ENCODE results near the gene MESD.

MESD gene

DNA sequence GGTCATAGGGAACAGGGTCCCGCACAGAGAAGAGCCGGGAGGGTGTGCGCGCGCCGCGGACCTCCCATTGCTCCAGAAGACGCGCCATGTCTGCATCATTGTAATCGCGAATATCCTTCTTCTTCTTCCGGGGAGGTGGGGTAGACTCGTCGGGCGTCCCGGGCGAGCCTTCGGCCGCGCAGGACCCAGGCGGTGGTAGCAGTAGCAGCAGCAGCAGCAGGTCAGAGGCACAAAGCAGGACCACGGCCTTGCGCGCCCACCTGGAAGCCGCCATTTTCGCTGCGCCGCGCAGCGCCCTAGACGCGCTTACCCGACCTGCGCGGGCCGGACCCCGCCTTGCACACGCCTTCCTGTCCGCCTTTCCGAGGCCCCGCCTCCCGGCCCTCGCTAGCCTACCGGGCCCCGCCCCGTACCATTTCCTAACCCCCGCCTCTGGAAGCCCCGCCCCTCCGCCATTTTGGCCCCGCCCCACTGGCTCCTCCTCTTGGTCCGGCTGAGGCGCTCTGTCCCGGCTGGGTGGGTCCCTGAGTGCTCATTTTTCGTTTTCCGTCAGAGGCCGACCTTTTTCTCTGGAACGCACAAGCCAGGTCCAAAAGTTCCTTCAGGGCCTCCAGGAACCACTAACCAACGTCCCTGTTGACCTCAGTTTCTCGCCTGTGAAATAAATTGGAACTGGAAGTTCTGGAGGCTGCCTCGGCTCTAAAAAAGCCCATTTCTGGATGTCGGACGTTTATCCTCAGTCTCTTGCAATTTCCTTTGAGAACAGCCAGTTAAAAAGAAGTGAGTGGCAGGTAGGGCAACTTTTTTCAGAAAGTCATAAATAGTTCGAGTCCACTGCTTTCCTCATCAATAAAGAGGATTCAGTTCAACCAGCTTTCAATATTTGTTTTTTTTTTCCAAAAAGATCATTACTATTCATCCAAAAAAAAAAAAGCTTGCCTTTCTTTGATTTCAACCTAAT lies at the start of gene MESD:
Gene MESD, minus strand, starts transcription at position 302 of the 961 bp plus-strand sequence. Its CDS starts 28 bp downstream, at position 274.
- DNase-seq = peak; percentile 95 to 98 (median 96)

DNA sequence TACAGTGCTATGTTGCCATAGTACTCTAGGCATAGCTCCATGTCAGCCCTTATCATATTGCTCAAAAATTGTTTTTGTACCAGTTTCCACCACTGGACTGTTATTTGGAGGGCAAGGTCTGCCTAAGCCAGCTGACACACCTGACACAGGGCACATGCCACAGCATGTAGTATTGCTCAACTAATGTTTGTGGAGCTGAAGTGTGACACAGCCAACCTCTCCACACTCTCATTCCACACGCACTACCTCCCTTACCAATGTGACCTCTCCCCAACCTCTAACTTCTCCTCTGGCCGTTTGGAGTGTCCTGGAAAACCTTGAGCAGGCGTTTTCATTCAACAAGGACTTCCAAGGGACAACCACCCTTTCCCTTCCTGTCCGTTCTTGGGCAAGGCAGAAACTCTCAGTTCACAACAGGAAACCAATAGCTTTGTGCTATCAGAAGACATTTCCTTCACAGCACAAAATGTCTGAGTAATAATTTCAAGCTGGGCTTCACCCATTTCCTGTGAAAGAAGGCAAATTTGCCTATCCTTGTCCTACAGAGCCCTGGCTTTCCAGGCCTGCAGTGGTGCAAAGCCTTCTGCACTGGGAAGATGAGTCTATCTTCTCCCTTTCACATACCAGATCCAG lies 49.5 kb upstream of the MESD start:
- no peak for DNase-seq

DNA sequence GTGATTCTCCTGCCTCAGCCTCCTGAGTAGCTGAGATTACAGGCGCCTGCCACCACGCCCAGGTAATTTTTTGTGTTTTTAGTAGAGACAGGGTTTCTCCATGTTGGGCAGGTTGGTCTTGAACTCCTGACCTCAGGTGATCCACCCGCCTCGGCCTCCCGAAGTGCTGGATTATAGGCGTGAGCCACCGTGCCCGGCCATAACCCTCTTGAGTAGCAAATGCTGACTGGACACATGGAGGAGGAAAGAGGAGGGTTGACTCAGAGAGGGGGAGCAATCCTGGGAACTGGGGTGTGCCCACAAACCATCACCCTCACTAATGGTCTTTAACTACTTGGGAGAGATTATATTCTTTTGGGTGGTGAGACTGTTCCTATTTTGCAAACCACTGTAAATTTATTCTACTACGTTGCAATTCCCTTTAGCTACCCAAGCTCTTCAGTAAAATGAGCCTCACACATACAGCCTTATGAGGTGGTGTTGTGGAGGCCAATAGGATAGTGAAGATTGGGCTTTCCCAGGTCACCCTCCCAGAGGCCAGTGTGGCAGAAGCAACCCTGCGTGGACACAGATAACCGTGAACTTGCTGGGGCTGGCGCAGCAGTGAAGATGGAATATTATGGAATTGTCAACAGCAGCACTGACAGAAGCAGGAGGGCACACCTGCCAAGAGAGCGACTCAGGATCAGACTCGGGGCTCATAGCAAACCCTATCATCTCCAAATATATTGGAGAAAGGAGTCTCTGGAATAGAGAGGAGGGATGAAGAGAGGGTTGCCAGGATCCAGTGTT lies 48.5 kb upstream of the MESD start:
- no peak for DNase-seq

DNA sequence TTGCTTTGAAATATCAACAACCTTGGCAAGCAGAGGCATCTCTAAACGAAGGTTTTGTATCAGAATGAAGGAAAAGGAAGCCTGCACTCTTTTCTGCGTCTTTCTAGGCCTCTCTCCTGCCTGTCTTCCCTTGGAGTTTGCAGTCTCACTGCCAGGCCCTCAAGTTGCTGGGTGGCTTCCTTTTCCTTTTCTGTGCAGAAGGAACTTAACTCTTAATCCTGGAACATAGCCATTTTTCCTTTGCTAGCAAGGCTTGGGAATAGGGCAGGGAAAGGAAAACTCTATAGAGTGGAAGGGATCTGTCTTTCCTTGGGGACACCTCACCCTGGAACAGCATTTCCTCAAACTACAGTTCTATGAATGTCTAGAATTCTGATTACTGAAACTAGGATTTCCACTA lies 43.9 kb upstream of the MESD start:
- DNase-seq = no peak

DNA sequence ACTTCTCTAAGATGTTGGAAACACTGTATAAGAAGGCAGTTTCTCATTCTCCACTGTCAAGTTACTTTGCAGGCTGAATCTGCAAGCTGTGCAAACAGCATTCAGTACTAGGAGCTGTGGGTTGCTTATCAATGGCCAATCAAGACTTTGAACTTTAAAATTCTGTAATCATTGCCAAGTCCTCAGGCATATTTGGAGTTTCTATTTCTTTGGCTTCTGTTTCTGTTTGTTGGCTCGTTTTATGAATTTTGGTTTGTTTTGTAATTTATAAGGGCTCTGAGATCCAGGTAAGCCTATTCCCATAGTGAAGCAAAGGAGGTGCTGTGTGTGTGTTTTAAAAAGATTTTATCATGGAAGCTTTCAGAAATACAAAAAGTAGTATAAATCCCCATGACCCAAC lies 43.2 kb upstream of the MESD start:
- DNase-seq = no peak

DNA sequence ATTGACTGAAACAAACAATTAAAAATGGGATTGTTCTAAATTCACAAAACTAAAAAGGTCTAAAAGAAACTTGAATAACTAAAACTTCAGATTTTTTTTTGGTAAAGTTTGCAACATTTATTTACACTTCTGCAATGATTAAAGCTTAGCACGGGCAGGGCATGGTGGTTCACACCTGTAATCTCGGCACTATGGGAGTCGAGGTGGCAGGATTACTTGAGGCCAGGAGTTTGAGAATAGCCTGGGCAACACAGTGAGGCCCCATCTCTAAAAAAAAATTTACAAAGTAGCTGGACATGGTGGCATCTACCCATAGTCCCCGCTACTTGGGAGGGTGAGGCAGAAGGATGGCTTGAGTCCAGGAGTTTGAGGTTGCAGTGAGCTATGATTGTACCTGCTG lies 42.7 kb upstream of the MESD start:
- DNase-seq = no peak

DNA sequence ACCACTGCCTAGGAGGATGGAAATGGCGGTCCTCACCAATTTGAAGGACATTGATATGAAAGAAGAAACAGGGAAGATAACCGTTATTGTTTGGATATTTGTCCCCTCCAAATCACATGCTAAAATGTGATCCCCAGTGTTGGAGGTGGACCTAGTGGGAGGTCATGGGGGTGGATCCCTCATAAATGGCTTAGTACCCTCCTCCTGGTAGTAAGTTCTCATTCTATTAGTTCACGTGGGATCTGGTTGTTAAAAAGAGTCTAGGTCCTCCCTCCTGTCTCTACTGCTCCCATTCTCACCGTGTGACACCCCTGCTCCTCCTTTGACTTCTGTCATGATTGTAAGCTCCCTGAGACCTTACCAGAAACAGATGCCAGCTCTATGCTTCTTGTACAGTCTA lies 41.6 kb upstream of the MESD start:
- no peak for DNase-seq

DNA sequence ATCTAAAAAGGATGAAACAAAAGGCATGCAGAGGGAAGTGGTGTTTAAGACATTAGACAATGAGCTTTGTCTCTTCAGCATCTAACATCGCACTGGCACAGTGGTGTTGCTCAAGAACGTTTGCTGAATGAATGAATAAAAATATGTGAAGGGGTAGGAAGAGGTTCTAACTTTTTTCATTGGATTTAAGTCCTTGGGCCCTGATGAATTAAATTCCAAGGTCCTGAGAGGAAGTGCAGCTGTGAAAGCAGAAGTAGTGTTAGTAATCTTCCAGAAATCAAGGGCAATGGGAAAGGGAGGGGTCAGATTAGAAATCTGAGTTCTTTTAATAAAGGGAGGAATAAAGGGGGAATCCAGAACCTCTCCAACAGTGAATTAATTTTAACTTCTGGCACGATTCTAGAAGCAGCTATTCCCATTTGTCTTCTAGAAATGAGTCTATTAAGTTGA lies 40.7 kb upstream of the MESD start:
- DNase-seq = no peak

DNA sequence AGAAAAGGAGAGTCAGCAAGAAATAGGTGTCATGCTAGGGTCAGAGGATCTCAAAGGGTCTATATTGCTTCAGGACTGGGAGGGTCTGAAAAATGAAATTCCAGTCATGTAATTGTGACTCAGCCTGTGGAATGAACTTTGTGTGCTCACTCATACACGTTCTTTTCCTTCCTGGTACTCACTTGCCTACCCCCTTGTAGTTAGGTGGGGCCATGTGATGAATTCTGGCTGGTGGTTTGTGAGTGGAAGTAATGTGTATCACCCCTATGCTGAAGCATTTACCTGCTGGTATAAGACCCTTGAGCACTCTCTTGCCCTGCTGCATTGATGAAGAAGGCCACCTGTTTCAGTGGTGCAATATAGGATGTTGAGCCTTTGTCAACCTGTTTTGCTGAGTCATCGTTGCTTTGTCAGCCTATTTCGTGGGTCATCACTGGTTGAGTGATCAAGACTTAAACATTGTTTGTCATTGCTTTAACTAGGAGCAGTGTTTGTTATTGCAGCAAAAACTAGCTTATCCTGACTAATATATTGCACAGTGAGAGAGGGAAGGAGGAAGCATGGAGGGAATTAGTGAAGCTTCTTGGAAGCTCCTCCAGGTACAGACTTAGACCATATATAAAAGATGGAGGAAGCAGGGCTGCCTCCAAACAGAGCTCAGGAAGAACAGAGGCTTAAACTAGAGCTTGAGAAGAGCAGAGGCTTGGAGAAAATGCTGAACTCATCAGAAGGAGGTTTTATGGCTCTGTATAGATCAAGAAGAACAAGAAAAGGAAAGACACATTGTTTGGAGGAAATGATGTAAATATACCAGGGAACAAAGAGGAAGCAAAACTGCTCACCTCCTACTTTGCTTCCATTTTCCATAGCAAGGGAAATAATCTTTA lies 40.0 kb upstream of the MESD start:
- DNase-seq = no peak

DNA sequence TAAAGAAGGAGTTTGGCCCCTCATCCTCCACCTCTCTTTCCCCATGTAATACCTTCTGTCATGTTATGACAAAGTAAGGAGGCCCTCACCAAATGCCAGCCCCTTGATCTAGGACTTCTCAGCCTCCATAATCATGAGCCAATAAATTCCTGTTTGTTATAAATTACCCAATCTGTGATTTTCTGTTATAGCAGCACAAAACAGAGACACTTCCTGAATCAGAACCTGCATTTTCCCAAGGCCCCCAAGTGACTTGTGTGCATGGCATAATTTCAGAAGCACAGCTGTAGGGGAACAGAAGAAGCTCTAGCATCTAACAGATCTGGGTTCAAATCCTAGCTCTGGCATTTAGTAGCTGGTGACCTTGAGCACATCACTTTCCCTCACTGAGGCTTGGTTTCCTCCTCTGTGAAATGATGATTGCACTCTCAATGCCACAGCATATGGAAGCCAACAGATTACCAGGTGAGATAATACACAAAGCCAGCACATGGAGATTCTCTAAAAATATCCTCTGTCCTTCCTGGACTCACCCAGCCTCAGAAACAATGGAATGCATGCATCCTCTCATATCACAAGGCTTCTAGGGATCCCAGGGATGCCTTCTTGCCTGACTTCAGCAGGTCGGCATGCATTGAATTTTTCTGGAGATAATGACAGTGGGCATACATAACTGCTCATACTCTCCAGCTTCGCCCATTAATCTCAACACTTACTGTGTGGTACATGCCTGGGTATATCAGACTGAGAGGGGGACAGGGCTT lies 37.4 kb upstream of the MESD start:
- DNase-seq = no peak

DNA sequence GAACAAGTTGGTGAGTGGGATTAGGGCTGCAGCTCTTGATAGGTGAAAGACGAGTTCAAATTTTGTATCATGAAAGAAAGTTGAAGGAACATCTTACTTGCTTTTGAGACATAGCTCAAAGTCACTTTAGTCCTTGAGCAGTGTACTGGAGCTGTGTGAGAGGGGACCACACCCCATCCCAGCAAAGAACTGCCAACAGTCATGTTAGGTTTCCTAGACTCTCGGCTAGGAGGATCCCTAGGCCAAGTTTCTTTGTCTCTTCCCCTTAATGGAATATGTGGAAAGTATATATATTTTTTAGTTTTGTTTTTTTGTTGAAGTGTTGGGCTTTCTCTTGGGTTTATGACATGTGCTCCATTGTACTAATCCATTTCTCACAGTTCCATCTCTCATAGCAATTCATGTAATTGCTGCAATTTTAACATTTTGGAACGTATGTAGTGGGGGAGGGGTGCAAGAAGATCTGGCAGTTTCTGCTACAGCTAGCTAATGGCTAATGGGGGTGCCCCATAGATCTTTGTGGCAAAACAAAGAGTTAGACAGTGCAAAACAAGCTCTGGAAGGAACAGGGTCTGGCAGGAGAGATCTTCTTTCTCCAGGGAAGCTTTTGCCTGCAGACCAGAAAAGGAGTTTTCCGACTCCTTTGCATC lies 36.2 kb upstream of the MESD start:
- DNase-seq = no peak

DNA sequence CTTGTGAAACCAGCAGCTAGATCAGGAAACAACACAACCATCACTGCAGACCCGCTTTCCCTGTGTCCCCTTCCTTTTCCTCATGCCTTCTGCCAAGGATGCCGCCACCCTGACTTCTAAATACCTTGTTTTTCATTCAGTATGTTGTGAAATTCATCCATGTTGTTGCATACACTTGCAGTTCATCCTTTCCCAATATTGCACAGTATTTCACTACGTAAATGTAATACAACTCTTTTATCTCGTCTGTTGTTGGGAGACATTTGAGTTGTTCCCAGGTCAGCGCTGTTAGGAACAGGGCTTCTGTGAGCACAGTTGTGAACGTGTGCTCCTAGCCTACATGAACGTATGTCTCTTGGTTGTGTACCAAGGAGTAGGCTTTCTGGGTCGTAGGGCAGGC lies 35.3 kb upstream of the MESD start:
- DNase-seq = no peak

DNA sequence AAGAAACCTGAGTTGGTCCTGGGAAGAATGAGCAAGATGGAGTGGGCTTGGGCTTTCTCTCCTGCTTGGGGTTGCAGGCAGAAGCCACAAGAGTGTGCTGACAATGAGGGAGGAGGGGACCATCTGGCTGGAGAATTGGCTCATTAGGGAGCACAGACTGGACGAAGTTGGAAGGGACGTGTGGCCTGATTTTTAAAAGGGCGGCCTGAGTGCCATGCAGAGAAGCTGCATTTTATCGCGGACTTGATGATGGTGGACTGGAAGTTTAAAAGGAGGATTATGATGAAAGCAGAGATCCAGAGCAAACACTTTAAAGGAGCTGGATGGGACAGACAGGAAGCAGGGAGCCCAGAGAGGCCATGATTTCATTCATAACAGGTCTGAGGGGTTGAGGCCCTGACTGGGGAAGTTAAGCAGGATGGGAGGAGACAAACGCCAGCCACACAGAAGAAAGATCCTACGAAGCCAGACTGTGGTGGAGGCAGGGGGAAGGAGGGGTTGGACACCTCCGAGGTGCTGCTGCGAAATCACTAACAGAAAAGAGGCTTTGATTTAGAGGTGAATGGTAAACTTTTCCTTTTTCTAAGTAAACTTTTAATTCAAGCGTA lies 34.8 kb upstream of the MESD start:
- DNase-seq = no peak

DNA sequence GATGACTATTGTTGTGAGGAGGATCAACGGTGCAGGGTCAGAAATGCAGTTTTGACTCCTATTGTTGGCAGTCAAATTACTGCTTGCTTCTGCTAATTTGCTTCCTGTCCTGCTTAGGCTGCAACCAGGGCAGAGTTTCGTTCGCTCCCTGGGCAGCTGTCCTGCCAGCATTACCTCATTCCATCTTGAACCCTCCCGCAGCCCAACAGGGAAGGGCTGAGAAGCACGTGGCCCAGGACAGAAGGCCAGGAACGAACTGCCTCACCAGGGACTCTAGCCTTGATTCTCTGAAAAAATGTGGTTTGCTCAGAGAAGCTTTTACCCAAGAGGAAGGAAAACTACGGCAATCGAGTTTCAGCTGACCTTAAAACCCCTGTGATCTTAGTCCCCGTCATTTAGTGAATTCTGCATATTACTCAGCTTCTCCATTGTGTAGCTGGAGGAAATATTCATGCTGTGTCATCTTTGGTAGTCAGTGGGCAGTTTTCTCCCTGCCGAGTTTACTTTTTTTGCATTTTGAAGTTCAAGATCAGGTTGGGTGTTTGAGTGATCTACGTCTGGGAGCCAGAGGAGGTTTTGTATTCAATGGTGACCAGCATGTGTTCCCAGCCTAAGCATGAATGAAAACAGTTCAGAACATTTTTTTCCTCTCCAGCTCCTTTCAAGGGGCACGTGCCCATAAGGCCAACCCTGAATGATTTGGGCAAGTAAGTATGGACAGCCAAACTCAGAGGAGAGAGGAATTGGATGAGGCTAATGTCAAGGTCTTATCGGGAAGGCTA lies 34.1 kb upstream of the MESD start:
- DNase-seq = no peak

DNA sequence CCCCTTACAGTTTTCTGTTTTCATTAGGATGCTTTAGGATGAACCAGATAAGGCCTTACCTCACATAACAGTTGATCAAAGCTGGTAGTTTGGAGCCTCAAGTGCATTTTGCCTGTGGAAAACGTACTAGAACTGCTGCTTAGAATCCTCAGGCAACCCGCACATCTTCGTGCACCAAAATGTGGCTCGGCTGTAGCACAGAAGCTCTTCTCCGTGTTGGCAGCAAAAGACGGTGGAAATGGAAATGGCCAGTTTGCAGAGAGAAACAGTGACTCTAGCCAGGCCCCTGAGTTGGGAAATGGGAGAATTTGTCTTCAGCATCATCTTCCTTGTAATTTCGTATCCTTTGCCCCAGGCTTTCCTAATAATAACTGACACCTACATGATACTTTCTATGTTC lies 31.7 kb upstream of the MESD start:
- DNase-seq = no peak

DNA sequence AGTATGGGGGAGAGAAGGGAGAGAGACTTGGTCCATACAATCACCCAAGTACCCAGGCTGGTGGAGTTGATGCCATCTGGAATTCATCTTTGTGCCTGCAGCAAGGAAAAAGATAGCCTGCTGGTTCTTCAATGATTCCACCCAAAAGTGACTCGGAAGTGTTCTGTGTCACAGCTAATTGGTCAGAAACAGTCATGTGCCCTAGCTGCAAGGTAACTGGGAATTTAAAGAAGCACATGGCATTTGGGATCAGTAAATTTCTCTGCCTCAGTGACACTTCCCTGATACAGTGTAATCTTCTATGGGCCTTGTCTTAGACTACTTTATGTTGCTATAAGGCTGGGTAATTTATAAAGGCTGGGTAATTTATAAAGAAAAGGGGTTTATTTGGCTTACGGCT lies 28.6 kb upstream of the MESD start:
- no peak for DNase-seq

DNA sequence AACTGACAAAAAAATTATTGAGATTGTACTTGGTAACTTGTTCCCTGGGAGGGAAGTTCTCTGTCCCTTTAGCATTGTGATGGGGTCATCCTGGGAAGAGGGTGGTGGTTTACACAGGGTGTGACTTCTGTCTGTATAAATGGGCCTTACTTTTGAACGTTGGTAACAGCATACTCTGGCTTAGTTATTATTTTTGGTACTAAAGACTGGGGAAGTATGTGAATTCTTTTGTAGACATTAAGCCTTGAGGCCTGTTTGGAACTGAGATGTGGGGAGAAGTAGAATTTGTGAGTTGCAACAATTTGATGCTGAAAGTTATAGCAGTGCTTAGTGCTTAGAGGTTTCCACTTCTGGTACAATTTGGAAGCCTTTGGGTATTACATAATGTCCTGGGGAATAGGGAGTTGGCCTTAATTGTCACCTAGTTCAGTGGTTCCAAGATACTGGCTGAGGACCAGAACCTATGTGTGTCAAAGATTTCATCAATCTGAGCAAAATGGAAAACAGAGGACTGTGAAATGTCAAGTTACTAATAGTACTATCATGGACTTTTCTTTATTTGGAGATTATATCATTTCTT lies 27.0 kb upstream of the MESD start:
- DNase-seq = no peak

DNA sequence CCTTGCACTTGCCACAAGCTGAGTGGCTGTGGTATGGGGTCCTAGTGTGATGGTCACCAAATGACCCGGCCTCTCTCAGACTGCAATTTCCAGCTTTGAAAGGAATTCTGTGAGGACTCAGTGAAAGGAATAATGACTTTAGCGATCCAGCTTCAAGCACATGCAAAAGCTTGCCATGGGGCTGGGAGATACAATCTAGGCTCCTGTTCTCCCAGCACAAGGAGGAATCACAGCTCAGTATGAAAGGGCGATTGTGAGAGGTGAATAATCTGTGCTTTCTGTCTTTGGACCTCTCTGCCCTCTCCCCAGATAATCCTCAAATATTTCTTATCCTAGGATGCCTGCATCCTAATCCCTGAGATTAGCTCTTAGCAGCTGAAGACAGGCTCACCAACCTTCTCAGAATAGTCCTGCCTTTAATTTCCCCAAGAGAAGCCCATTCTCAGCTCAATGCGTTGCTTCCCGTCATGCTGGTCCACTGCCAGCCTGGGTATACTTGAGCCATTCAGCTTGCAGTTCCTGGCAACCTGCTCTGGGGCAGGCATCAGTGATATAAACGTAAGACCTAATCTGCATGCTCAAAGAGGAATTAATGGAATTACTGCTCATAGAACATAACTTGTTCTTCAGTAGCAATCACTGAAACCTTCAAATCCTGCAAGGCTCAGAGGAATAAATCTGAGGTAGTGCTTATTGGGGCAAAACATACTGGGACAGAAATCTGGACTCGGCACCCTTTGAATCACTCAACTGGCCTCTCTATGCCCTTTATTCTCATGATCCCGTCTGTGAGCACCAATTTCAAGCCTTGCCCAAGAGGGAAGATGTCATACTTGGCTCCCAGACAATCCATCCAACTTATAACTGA lies 26.2 kb upstream of the MESD start:
- no peak for DNase-seq

Measured in activated CD4-positive, CD25-positive, alpha-beta regulatory T cell (primary cell).